OCI-LY7 (cell line): ENCODE measurements around the gene ZBTB11. TPM values are rescaled to one million over a fixed set of nuclear protein-coding genes. Genes with fewer than 3 reads are reported as not detected.
"Not testable (repeated sequence)": the region's sequence is repeated elsewhere in the genome, so short reads cannot be mapped to it uniquely, and the experiment has no call there.

Experiments used
- BruUV-seq: library from RNA; stranded (reverse); fragments of 400-500 nt; replicated peaks from 2 replicates; lab custom pipeline; 2021; lab: Mats Ljungman, UMichigan
- CTCF ChIA-PET: fragments of 300-600 bp; sonication (Branson Sonifier 250); formaldehyde crosslinking; loops from one replicate; lab custom pipeline; 2022; ENCODE audit warnings: antibody characterized with exemption; ENCODE audit not compliant: unreplicated experiment; lab: Charles Lee
- POLR2A ChIA-PET: fragments of 300-600 bp; sonication (Branson Sonifier 250); formaldehyde crosslinking; loops from one replicate; lab custom pipeline; 2022; ENCODE audit warnings: antibody characterized with exemption; lab: Charles Lee
- DNase-seq: peaks from one replicate; pipeline ENCODE4 v3.0.0-alpha.2; 2015; ENCODE audit warnings: low spot score
- H2AFZ ChIP-seq: fragments of 200-600 bp; sonication (generic), shearing (Covaris generic); 2 replicates; pipeline ENCODE4 v1.6.1; 2014; ENCODE audit warnings: mild to moderate bottlenecking, antibody characterized with exemption, low read length, moderate library complexity
- H3K27ac ChIP-seq: fragments of 200-600 bp; sonication (generic); 2 replicates; pipeline ENCODE4 v1.5.1; 2014; ENCODE audit warnings: mixed run types, low read depth, mild to moderate bottlenecking, moderate library complexity, low read length, inconsistent platforms; ENCODE audit not compliant: poor library complexity, severe bottlenecking
- H3K36me3 ChIP-seq: fragments of 200-600 bp; sonication (generic); 2 replicates; pipeline ENCODE4 v1.6.1; 2014; ENCODE audit warnings: mild to moderate bottlenecking, antibody characterized with exemption, low read length, moderate library complexity, mixed read lengths; ENCODE audit not compliant: insufficient read depth
- H3K4me1 ChIP-seq: fragments of 200-600 bp; sonication (generic); 2 replicates; pipeline ENCODE4 v1.5.1; 2014; ENCODE audit warnings: mild to moderate bottlenecking, low read length; ENCODE audit not compliant: insufficient read depth, poor library complexity, severe bottlenecking
- H3K4me2 ChIP-seq: fragments of 200-600 bp; sonication (generic); 2 replicates; pipeline ENCODE4 v1.6.1; 2014; ENCODE audit warnings: mild to moderate bottlenecking, low read length
- H3K4me3 ChIP-seq: fragments of 200-600 bp; sonication (generic); 2 replicates; pipeline ENCODE4 v1.5.1; 2014; ENCODE audit warnings: mild to moderate bottlenecking, low read depth, low read length; ENCODE audit not compliant: poor library complexity, severe bottlenecking
- H3K79me2 ChIP-seq: fragments of 200-600 bp; sonication (generic); 2 replicates; pipeline ENCODE4 v1.6.1; 2016; ENCODE audit warnings: low read depth, mild to moderate bottlenecking, low read length, moderate library complexity, mixed read lengths; ENCODE audit not compliant: insufficient read depth
- H3K9me2 ChIP-seq: fragments of 200-600 bp; sonication (generic); 2 replicates; pipeline ENCODE4 v1.6.1; 2016; ENCODE audit warnings: mild to moderate bottlenecking, low read length, mixed read lengths; ENCODE audit not compliant: insufficient read depth
- H3K9me3 ChIP-seq: fragments of 200-600 bp; sonication (generic); 2 replicates; pipeline ENCODE4 v1.6.1; 2014; ENCODE audit warnings: mild to moderate bottlenecking, mixed run types, low read length, mixed read lengths
- H4K20me1 ChIP-seq: fragments of 200-600 bp; sonication (generic); 2 replicates; pipeline ENCODE4 v1.6.1; 2014; ENCODE audit warnings: mild to moderate bottlenecking, antibody characterized with exemption, low read length, moderate library complexity, mixed read lengths; ENCODE audit not compliant: insufficient read depth
- EZH2phosphoT487 ChIP-seq: fragments of 200-600 bp; sonication (generic); IDR thresholded peaks from 2 replicates; pipeline ENCODE4 v1.6.1; 2018; ENCODE audit warnings: low read depth, borderline replicate concordance, mild to moderate bottlenecking, mixed run types, antibody characterized with exemption, low read length, moderate library complexity, mixed read lengths
- intact Hi-C: fragments of 100-400 bp; cut with micrococcal nuclease; formaldehyde crosslinking; loops from one replicate; pipeline ENCODE4 v1.10.0; 2022; ENCODE audit not compliant: unreplicated experiment
- total RNA-seq, 2 experiments: library from RNA; depleted of rRNA in 1 of 2; stranded (reverse); fragments of >200 nt in 1 of 2; shearing (Covaris generic) in 1 of 2; gene quantifications; 2 replicates each; pipeline ENCODE4 v1.2.3, GENCODE V29; 2014 to 2022
- TF ChIP-seq, protein P1 (sequence below): fragments of 200-600 bp; sonication (generic); conservative IDR thresholded peaks from 2 replicates; pipeline ENCODE4 v1.5.1; 2014; ENCODE audit warnings: mild to moderate bottlenecking, antibody characterized with exemption, low read length, moderate library complexity, mixed read lengths

ZBTB11 gene
- total RNA-seq, 2 experiments from 2014 or later, result 21.5 to 26.8 TPM

DNA sequence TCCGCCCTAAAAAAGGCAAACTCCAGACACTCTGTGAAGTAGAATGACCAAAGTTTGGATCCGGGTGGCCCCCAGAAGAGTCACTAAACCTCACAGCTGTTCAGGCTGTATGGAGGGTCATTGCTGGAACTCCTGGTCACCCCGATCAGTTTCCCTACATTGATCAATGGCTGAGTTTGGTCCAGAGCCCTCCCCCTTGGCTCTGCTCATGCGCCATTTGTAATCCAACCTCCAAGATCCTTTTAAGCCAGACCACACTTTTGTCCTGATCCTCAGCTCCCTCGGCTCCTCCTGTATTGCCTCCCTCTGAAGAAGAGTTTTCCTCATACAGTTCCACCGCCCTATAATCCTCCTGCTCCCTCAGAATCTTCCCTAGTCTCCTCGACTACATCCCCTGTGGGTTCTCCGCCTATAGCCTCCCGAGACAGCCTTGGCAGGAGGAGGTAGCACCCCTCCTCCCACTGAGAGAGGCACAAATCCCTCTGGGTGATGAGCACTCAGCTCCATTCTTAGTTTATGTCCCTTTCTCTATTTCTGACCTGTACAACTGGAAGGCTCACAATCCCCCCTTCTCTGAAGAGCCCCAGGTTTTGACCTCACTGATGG is 42.2 kb downstream of the ZBTB11 start:
- H3K9me3 ChIP-seq, result no peaks in the 10 kb centered on the region
- intact Hi-C loops, result loop anchor here (10.0 kb wide), 1 partner anchor 560 kb away; no protein-coding TSS in a partner anchor
- no peak for DNase-seq
- H3K4me2 ChIP-seq, result no peak overlapping the region
- no peaks in the 10 kb centered on the region for H3K4me1 ChIP-seq
- POLR2A ChIA-PET, result interaction anchor here (1.0 kb wide), 1 partner anchor 1546 kb away, joined by 3 read pairs; no protein-coding TSS in a partner anchor
- no peaks in the 10 kb centered on the region for H3K79me2 ChIP-seq
- no TSS peak for BruUV-seq
- CTCF ChIA-PET, result no interaction called here
- no peaks in the 10 kb centered on the region for H4K20me1 ChIP-seq
- H3K36me3 ChIP-seq, result no peaks in the 10 kb centered on the region
- H3K4me3 ChIP-seq, result no peak overlapping the region
- TF ChIP-seq, protein P1, sequence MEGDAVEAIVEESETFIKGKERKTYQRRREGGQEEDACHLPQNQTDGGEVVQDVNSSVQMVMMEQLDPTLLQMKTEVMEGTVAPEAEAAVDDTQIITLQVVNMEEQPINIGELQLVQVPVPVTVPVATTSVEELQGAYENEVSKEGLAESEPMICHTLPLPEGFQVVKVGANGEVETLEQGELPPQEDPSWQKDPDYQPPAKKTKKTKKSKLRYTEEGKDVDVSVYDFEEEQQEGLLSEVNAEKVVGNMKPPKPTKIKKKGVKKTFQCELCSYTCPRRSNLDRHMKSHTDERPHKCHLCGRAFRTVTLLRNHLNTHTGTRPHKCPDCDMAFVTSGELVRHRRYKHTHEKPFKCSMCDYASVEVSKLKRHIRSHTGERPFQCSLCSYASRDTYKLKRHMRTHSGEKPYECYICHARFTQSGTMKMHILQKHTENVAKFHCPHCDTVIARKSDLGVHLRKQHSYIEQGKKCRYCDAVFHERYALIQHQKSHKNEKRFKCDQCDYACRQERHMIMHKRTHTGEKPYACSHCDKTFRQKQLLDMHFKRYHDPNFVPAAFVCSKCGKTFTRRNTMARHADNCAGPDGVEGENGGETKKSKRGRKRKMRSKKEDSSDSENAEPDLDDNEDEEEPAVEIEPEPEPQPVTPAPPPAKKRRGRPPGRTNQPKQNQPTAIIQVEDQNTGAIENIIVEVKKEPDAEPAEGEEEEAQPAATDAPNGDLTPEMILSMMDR, result no peak
- TF ChIP-seq EZH2phosphoT487, result no peak
- no peak overlapping the region for H3K27ac ChIP-seq
- no peak overlapping the region for H2AFZ ChIP-seq
- H3K9me2 ChIP-seq, result no peaks in the 10 kb centered on the region

DNA sequence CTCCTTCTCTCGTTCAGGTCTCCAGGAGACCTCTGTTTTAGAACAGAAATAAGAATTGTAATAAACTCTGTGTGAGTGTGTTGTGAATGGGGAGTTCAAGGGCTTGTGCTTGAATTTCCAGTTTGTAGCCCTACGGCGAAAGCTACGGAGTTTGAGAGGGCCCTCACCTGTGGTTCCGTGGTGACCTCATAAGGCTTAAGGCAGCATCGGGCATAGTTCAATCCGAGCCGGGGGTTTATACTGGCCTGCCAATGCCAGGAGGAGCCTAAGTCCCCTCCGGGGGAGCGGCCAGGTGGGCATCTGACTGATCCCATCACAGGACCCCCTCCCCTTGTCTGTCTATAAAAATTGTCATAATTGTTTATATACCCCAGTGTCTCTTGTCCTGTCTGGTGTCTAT is 43.7 kb downstream of the ZBTB11 start:
- CTCF ChIA-PET, result no interaction called here

DNA sequence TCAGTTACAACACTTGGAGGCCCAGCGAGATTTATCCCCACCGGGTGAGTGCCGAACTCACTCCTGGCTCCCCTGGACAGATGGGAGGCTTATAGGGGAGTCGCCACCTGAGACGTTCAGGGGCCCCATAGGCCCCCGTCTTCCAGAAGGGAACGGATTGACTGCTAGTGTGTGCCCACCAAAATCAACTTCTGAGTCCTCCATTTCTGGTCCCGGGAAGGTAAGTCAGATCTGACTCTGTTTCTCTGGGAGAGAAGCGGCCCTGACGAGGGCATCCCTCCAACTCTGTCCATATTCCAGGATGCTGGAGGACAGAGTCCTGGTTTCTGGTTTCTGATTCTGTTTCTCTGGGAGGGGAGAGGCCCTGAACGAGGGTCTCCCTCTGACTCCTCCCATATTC is 44.3 kb downstream of the ZBTB11 start:
- CTCF ChIA-PET, result no interaction called here
- no peak for DNase-seq
- Histone ChIP-seq H2AFZ (no peak overlapping the region), H3K79me2 (no peaks in the 10 kb centered on the region), H3K4me3 (no peak overlapping the region), H4K20me1 (no peaks in the 10 kb centered on the region), H3K27ac (no peak overlapping the region), H3K36me3 (no peaks in the 10 kb centered on the region), H3K9me3 (no peaks in the 10 kb centered on the region), H3K4me1 (no peaks in the 10 kb centered on the region), H3K9me2 (no peaks in the 10 kb centered on the region), H3K4me2 (no peak overlapping the region)
- TF ChIP-seq, protein P1, result no peak
- no peak for TF ChIP-seq EZH2phosphoT487
- no TSS peak for BruUV-seq
- POLR2A ChIA-PET, result no interaction called here
- intact Hi-C loops, result loop anchor here (10.0 kb wide), 1 partner anchor 558 kb away; no protein-coding TSS in a partner anchor

More for the DNA sequence above, 43.7 kb downstream of the ZBTB11 start:
- Histone ChIP-seq H3K36me3 (no peaks in the 10 kb centered on the region), H4K20me1 (no peaks in the 10 kb centered on the region), H3K9me3 (no peaks in the 10 kb centered on the region), H3K4me1 (no peaks in the 10 kb centered on the region), H3K4me2 (no peak overlapping the region), H3K79me2 (no peaks in the 10 kb centered on the region), H3K9me2 (no peaks in the 10 kb centered on the region), H2AFZ (no peak overlapping the region), H3K4me3 (no peak overlapping the region), H3K27ac (no peak overlapping the region)
- POLR2A ChIA-PET, result no interaction called here
- no peak for DNase-seq
- no peak for TF ChIP-seq EZH2phosphoT487
- TF ChIP-seq, protein P1, result no peak
- intact Hi-C loops, result loop anchor here (10.0 kb wide), 1 partner anchor 558 kb away; no protein-coding TSS in a partner anchor
- BruUV-seq, result no TSS peak

DNA sequence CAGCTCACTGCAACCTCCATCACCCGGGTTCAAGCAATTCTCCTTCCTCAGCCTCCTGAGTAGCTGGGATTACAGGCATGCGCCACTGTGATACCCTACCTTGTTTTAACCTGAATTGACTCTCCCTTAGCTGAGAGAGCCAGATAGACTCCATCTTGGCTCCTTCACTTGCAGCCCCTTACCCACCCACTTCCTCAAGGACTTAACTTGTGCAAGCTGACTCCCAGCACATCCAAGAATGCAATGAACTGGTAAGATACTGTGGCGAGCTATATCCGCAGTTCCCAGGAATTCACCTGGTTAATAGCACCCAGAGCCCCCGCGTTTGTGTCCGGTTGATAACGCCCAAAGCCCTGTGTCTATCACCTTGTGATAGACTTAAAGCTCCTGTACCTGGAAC is 45.0 kb downstream of the ZBTB11 start:
- not testable (repeated sequence) for H2AFZ ChIP-seq

More for the DNA sequence above, 45.0 kb downstream of the ZBTB11 start:
- not testable (repeated sequence) for DNase-seq, H3K9me3 ChIP-seq, H3K4me2 ChIP-seq, H3K79me2 ChIP-seq, BruUV-seq, H3K9me2 ChIP-seq, H3K27ac ChIP-seq, H3K4me1 ChIP-seq, H3K4me3 ChIP-seq, H3K36me3 ChIP-seq, H4K20me1 ChIP-seq
- intact Hi-C loops, result loop anchor here (10.0 kb wide), 1 partner anchor 557 kb away; no protein-coding TSS in a partner anchor
- ChIA-PET CTCF (interaction anchor here (1.1 kb wide), 1 partner anchor 19 kb away, joined by 4 read pairs; no protein-coding TSS in a partner anchor), POLR2A (interaction anchor here (0.5 kb wide), 1 partner anchor 909 kb away, joined by 3 read pairs; no protein-coding TSS in a partner anchor)
